HG02970 (cell line): ENCODE measurements around the gene GUCD1.

Source experiments
- ATAC-seq: cut with Tn5 transposase; IDR thresholded peaks from one replicate; pipeline ENCODE4 v1.9.1; 2021; ENCODE audit warnings: mild to moderate bottlenecking, moderate library complexity, moderate number of reproducible peaks; ENCODE audit not compliant: unreplicated experiment, low FRiP score

The GUCD1 gene

DNA sequence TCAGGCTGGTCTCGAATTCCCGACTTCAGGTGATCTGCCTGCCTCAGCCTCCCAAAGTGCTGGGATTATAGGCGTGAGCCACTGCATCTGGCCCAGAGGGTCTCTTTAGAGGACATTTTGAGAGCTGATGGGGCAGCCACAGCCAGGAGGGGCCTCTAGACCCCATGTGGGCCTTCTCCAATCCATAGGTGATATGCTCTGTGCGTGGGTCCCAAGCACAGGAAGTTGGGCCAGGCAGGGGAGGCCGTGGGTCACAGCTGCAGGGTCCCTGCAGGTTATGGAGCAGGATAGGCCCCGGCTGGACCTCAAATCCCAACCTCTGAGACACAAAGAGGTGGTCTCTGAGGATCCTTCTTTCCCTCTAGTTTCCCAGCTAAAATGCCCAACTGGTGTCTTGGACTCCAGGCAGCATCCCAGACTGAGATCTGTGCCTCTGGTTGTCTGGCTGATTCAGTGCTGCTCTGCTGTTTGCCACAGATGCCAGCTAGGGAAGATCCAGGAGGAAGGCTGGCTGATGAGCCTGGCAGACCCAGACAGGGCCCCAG lies 36.4 kb upstream of the GUCD1 start:
- no peak for ATAC-seq

DNA sequence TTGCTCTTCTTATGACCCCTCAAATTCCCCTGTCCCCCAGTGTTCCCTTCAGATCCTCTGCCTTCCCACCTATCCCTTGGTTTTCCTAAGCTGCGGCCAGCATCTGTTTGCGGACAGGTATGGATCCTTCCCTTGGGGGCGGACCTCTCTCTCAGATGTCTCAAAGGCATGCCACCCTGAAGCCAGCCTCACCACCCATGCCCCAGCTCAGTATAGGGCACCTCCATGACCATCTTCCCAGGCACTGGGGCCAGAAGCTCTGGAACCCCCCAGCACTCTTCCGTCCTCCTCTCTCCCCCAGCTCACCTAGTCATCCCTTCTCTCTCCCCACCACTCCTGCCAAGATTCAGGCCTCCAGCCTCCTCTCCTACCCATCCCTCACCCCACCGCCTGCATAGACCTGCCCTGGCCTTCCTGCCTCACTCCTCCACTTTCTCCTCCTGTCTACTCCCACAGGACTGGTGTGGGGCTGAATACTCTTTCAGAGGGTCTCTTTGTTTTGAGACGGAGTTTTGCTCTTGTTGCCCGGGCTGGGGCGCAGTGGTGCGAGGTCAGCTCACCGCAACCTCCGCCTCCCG lies 35.7 kb upstream of the GUCD1 start:
- ATAC-seq: no peak

GRCh38 chr22:24589518-24590030 lies 34.6 kb upstream of the GUCD1 start:
- no peak for ATAC-seq

GRCh38 chr22:24588757-24589481 lies 34.0 kb upstream of the GUCD1 start:
- ATAC-seq: no peak

- no peak for ATAC-seq
Observed at GRCh38 chr22:24588381-24588756, 33.4 kb upstream of the GUCD1 start.

- no peak for ATAC-seq
Observed at GRCh38 chr22:24587948-24588347, 33.0 kb upstream of the GUCD1 start.

DNA sequence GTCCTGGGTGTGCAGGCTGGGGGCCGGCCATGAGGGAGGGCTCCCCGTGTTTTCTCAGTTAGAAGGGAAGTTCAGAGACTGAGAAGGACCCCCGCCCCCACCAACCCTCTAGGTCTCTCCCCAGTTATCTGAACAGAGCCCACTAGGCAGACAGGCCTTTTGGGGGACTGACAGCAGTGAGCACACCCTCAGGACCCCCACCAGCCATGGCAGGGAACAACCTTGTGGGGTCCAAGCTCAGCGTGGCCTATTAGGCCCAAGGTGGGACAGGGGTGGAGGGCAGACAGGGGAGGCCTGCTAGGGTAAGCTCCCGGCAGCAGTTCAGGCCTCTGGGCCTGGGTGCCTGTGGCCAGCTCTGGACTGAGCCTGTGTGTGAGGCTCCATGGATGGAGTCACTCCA lies 32.3 kb upstream of the GUCD1 start:
- ATAC-seq: no peak

DNA sequence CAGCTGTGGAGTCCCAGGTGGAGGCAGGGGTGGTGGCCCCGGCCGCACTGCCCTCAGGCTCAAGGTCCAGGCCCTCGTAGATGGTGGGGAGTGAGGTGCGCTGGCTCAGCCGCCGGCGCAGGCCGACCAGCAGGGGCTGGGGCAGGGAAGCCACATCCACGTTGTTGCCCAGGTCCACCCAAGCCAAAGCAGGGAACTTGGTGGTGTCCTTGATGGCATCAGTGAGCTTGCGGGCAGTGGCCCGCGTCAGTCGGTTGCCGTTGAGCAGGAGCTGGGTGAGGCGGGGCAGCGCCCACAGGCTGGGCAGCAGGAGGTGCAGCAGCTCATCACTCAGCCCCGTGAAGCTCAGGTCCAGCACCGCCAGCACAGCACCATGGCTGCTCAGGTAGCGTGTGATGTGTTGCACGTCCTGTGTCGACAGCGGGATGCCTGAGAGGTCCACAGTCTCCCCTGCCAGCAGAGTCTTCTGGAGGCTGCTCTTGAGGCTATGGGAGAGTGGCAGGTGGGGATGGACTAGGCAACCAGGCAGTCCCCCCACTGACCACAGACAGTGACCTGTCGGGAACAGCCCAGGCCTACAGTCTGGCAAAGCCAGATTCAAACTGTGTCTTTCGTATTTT lies 31.1 kb upstream of the GUCD1 start:
- ATAC-seq: no peak

- no peak for ATAC-seq
Observed at GRCh38 chr22:24585461-24585860, 30.5 kb upstream of the GUCD1 start.

DNA sequence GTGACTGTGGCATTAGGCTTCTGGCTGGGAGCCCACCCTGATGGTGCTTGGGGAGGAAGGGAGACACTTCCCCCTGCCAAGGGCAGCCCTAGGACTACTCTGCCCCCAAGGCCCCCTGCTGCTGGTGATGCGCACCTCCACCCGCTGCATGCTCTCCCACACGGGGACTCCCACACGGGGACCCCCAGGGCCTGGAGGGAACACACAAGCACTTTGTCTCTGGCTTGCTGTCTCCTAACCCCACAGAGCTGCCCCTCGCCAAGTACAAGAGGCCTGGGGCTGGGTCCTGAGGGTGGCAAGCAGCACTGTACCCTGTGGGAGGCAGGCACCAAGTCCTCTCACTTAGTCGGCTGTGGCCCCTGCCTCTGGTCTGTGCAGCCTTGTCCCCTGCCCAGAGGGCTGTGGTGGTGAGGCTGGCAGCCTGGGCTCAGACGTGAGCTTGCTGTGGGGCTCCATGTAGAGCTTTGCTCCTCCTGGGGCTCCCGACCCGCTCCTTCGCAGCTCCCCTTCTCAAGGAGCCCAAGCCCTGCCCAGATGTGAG lies 30.0 kb upstream of the GUCD1 start:
- ATAC-seq: no peak

GRCh38 chr22:24584166-24584790 lies 29.3 kb upstream of the GUCD1 start:
- no peak for ATAC-seq

DNA sequence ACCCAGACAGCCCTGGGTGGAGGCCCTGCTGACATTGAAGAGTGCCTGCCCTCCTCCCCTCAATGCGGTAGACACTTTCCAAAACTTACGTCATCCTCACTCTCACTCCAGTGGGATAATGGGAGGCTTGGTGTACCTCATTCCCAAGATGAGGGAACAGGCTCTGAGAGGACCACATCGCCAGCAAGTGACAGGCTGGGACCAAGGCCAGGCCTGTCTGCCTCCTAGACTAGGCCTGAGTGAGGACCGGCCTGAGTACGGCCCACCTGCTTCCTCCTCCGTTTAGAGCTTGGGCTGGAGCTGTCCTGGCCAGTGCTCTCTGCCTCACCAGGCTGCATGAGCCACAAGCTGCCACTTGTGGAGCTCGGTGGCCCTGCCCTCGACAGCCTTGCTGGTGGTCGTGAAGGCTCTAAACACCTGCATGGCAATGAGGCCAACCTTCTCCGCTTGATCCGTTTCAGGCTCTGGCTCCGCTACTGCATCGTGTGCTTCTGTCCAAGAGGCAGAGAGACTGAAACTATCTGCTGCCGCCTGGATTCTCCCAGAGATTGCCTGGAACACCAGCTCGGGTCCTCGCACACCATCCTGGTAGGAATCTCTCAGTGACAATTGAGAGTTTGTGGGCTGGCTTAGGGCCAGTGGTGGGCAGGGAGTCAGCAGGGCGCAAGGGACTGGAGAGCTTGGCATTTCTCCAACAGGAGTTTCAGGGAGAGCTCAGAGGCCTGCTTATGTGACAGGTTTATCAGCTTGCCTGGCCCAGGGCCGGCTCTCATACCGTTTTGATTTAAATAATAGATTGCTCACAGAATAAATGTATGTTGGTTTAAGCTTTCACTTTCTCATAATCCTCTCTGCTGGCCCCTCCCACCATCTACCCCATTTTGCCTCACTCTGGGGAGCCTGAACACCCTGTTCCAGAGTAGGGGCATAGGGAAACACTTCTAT lies 28.6 kb upstream of the GUCD1 start:
- ATAC-seq: no peak

- no peak for ATAC-seq
Observed at GRCh38 chr22:24582056-24582814, 27.3 kb upstream of the GUCD1 start.

- no peak for ATAC-seq
Observed at GRCh38 chr22:24580276-24580675, 25.3 kb upstream of the GUCD1 start.

- no peak for ATAC-seq
Observed at GRCh38 chr22:24579258-24579601, 24.3 kb upstream of the GUCD1 start.

GRCh38 chr22:24578355-24579257 lies 23.7 kb upstream of the GUCD1 start:
- no peak for ATAC-seq

- ATAC-seq: no peak
Observed at GRCh38 chr22:24576778-24577177, 21.8 kb upstream of the GUCD1 start.

GRCh38 chr22:24571266-24571665 lies 16.3 kb upstream of the GUCD1 start:
- no peak for ATAC-seq
